CD4-positive, alpha-beta T cell treated with Interleukin-2 at 100 ng/mL for 4 hours (primary cell): ENCODE measurements around the gene PSME2.
"Not testable (repeated sequence)": the region's sequence is repeated elsewhere in the genome, so short reads cannot be mapped to it uniquely, and the experiment has no call there.

Experiments
- DNase-seq: peaks from one replicate; pipeline ENCODE4 v3.0.0-alpha.2; 2020; ENCODE audit warnings: low spot score

Gene PSME2

DNA sequence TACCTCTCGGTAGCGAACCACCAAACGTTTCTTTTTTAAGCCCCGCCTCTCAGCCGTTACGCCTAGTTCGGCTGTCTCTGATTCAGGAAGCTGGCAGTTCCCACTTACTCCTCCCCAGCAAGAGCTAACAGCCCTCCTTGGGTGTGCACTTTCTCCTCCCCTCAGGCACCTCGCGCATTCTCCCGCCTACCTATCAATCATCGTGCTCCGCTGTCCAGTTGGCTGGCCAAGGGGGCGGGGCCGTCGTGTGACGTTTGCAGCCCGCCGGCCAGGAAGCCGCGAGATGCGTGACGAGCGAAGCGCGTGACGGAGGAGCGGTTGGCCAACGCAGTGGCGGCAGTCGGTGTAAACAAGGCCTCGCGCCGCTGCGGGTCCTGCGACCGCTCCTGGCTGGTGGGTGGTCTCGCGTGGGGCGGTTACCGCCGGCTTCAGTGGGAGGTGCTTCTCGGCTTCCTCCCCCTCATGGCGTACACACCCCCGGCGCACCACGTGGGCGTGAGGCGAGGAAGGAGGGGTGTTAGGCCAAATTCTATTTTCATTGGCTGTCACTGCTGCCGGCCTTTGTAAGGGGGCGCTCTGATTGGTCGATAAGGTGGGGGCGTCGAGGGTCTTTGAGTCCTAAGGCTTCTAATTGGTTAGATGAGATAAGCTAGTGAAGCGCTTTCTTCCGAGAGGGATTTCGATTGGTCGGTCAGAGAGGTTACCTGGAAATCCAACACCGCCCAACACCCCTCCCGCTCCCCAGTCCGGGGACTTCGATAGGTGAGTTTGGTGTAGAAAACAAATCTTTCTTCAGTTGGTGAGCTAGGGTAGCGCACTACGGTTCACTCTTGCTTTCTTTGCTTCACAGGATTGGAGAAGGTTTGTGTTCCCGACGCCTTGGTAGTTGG, 31.6 kb downstream of the PSME2 start, which contains the start of the genes DCAF11 and NRL:
Gene DCAF11, plus strand, starts transcription at position 246 of the 890 bp plus-strand sequence. CDS start 818 bp downstream, outside the sequence.
Gene NRL, minus strand, starts transcription at position 418 of the 890 bp plus-strand sequence. CDS start 32,101 bp downstream, outside the sequence.
- DNase-seq: peak; percentile 100

DNA sequence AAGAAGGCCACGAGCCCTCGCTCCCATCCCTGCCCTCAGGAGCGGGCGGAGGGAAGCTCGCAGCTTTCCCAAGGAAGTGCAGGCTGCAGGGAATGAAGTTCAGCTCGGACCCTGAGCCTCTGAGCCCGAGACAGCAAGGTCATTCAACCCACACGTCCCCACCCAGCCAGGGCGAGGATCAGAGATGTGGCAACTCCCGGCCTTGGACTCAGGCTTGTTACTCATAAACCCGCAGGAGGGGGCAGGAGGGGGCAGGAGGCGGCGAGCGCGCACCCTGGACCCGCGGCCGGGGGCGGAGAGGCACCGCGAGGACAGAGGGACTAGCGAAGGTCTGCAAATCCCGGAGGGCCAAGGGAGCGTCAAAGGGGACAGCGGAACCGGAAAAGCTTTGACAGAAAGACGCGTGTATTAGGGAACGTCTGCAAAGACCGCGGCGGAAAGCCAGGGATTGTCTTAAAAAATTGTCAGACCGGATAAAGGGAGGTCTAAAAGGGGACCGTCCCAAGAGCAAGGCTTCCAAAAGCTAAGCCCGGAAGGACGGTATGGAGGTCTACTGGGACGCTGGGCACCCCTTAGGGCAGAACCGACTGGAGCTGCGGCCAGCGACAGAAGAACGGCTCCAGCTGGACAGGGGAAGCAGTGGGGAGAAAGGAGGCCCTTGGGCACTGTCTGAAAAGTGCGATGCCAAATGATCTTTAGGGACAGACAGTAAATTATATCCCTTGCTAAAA, 32.4 kb downstream of the PSME2 start:
- DNase-seq: peak; percentile 80

DNA sequence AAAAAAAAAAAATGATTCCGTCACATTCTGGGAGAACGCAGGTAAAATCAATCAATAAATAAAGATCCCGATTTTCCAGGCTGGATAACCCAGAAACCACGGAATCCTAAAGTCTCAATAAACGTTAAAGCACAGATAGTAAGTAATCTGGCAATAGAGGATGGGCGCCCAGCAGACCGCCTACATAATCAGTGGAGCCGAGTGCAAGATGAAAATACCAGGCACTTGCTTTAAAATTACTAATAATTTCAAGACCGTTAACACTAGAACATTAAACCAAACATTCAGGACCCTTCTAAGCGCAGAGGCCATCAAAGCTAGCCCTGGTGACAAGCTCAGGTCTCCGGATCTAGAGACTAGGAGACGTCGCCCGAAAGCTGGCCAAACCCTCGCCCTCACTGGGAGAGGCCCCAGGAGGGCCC, 33.0 kb downstream of the PSME2 start:
- DNase-seq: no peak

DNA sequence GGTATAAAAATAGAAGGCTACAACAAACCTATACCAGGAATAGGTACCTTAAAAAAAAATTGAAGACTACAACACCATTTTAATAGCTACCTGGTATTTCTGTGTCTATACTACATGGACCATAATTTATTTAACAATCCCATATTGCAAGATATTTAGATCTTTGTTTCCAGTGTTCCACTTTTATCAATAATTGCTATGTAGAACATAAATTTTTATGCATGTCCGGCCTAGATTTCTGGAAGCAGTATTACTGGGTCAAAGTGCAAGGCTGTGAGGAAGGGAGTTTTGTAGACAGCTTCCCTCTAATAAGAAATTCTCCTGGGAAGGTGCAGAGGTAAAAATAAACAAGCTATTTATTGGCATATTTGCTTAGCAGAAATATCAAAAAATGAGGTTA, 35.9 kb downstream of the PSME2 start:
- DNase-seq: no peak

DNA sequence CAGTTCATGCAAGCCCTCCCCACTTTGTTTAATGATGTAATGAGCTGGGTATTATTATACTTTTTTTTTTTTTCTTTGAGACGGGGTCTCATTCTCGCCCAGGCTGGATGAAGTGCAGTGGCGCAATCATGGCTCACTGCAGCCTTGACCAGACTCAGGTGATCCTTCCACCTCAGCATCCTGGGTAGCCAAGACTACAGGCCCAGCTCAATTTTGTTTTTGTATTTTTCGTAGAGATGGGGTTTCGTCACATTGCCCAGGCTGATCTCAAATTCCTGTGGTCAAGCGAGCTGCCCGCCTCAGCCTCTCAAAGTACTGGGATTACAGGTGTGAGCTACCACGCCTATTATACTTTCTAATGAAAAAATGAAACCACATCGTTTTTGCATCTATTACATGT, 36.4 kb downstream of the PSME2 start:
- no peak for DNase-seq

DNA sequence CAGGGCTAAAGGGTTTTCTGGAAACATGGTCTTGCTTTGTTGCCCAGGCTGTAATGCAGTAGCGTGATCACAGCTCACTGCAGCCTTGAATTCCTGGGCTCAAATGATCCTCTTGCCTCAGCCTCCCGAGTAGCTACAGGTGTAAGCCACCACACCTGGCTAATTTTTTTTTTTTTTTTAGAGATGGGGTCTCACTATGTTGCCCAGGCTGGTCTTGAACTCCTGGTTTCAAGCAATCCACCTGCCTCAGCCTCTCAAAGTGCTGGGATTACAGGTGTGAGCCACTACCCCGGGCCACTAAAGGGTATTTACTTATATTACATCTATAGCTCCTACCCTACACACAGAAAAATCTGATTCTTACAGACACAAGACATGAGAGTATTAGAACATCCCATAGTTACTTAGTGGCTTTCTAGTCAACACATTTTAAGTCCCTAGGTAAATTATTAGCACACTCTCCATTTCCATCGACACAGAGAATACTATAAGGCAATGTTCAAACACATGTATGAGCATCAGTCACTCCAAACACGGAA, 38.0 kb downstream of the PSME2 start:
- DNase-seq: no peak

DNA sequence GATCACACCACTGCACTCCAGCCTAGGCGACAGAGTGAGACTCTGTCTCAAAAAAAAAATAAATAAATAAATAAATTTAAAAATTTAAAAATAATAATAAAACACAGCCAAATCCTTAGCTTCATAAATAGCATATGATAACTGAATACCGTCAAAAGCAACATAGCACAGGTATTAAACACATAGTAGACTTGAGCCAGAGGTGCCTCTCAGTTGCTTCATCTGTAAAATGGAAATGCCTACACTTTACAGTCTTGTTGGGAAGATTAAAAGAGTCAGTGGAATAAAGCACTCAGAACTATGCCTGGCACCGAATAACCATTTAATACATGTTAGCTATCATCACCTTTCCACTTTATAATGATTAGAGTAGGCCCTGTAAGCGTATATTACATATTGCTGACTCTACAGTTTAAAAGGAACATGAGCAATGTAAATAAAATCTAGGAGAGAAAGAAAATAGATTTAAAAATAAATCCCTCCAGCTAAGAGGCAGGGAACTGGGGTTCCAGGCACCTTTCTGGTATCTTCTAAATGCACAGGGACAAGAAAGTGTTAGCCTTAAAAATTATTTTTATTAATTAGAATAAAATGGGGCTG, 39.6 kb downstream of the PSME2 start:
- DNase-seq: no peak

DNA sequence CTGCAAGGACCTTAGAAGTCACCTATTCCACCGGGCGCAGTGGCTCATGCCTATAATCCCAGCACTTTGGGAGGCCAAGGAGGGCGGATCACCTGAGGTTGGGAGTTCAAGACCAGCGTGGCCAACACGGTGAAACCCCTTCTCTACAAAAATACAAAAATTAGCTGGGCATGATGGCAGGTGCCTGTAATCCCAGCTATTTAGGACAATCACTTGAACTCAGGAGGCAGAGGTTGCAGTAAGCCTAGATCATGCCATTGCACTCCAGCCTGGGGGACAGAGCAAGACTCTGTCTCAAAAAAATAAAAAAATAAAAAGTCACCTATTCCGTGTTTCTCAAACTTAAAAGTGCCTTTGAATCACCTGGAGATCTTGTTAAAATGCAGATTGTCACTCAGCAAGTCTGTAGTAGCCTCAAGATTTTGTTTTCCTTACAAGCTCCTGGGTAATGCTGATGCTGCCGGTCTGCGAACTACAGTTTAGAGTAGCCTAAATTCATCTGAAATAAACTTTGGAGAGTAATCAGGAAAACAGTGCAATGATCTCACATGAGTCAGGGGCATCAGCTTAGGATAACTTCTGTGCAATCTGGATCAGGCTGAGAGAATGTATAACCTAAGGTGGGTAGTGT, 40.7 kb downstream of the PSME2 start:
- DNase-seq: not testable (repeated sequence)

DNA sequence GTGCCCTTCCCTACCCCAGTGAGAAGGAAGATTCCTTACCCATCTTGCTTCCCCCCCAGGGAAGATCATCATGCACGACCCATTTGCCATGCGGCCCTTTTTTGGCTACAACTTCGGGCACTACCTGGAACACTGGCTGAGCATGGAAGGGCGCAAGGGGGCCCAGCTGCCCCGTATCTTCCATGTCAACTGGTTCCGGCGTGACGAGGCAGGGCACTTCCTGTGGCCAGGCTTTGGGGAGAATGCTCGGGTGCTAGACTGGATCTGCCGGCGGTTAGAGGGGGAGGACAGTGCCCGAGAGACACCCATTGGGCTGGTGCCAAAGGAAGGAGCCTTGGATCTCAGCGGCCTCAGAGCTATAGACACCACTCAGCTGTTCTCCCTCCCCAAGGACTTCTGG, 43.0 kb downstream of the PSME2 start:
- no peak for DNase-seq

DNA sequence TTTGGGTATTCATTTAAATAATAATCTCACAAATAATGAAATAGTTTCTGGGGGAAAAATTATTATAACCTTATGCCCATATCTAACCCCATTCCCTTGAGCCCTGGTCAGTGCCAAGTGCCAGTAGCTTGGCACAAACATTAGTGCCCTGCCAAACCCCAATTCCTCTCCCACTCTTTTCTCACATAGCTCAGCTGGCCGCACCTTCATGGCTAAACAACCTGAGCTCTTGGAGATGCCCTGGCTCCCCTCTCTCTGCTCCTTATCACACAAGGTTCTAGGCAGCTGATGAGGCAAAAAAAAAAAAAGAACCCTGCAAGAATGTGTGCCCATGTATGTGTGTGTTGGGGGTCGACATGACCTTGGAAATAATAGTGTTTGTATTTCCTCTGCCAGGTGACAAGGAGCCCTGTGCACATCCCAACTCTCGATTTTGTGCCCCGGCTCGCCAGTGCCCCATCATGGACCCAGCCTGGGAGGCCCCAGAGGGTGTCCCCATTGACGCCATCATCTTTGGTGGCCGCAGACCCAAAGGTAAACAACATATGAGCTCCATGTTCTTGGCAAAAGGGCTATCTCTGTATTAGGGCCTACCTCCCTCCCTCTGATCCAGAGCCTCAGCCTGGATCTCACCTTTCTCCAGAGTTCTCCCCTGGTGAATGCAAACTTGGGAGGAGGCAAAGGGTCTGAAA, 43.9 kb downstream of the PSME2 start:
- no peak for DNase-seq

DNA sequence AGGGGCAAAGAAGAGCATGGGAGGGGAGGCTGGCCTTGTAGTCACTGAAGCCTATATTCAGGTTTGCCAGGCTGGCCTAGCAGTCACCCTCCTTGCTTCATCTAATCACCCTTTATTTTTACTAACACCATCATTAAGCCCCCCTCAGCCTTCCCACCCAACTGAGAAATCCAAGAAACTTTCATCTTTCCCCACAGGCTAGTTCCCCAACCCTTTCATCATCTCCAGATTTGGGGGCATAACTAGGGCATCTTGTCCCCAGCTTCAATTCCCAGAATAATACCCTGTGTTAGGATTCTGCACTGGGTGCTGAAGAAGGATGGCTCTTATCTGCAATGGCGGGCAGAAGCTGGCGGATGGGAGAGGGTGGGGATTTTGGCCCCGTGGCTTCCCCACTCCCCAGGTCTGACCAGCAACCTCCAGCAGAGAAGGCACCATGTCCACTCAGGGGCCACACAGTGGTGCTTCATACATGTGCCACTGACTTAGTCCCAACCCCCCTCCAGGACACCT, 45.4 kb downstream of the PSME2 start:
- DNase-seq: no peak

DNA sequence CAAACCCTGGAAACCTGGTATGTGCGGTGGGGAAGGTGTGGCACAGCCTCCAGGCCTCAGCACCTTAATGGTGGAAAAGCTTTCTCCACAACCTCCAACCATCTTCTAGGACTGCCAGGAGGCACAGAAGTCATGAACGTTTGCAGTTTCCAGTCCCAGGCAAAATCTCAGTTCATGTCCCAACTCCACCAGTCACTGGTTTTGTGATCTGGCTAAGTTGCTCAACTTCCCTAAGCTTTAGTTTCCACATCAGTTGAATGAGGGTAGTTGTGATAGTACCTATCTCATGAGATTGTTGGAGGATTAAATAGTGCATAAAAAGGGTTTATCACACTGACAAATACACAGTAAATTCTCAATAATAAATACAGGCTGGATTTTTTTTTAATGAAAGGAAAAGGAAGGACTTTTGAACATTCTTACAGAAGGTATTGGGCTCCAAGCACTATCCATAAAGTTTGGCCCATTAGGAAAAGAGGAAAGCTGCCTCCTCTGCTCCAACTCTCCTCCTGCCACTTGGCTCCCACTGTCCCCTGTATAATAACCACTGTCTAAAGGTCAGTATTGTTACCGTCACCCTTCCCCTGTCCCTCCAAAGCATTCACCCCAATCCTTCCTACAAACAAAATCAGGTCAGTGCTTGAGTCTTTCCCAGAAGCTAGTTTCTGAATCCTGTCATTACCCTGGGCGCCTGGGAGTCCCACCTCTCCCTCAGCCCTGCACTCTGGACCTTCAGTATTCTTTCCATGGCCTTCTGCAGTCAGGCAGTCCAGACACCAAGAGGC, 46.0 kb downstream of the PSME2 start:
- DNase-seq: no peak

DNA sequence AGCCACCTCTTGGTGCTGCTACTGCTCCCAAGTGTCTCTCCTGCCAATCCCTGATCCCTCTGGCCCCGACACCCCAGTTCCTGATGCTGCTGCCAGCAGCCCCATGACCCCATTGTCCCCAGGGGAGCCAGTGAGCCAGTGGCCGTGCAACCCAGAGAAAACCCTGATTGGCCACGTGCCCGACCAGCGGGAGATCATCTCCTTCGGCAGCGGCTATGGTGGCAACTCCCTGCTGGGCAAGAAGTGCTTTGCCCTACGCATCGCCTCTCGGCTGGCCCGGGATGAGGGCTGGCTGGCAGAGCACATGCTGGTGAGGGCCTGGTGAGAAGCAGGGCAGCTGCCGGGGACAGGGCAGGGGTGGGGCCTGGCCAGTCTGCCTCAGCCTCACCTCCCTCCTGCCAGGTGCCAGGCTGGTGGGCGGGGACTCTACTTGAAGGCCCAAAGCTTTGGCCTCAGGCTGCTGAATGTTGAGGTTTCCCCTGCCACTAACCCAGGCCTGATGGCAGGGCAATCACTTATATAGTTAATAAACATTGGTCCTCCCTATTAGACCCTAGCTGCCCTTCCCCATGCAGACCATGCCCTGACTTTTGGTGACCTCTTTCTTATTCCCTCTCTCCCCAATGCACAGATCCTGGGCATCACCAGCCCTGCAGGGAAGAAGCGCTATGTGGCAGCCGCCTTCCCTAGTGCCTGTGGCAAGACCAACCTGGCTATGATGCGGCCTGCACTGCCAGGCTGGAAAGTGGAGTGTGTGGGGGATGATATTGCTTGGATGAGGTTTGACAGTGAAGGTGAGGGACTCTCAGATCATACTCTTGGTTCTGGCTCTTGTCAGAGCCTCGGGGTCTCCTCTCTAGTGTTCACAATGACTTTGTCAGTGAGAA, 47.2 kb downstream of the PSME2 start:
- no peak for DNase-seq

DNA sequence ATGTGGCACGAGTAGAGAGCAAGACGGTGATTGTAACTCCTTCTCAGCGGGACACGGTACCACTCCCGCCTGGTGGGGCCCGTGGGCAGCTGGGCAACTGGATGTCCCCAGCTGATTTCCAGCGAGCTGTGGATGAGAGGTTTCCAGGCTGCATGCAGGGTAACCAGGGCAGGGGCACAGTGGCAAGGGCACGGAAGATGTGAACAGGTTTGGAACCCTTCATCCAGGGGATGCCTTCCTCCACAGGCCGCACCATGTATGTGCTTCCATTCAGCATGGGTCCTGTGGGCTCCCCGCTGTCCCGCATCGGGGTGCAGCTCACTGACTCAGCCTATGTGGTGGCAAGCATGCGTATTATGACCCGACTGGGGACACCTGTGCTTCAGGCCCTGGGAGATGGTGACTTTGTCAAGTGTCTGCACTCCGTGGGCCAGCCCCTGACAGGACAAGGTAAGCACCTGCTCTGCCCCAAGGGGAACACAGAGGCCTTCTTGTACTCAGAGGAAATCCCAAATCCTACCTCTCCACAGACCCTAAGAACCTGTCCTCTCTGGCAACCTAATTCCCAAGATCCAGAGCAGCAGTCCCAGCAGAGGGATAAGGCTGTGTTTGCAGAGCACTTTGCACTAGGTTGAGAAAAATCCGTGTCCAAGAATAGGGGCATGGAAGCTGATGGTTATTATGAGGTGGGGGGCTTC, 48.0 kb downstream of the PSME2 start:
- no peak for DNase-seq

DNA sequence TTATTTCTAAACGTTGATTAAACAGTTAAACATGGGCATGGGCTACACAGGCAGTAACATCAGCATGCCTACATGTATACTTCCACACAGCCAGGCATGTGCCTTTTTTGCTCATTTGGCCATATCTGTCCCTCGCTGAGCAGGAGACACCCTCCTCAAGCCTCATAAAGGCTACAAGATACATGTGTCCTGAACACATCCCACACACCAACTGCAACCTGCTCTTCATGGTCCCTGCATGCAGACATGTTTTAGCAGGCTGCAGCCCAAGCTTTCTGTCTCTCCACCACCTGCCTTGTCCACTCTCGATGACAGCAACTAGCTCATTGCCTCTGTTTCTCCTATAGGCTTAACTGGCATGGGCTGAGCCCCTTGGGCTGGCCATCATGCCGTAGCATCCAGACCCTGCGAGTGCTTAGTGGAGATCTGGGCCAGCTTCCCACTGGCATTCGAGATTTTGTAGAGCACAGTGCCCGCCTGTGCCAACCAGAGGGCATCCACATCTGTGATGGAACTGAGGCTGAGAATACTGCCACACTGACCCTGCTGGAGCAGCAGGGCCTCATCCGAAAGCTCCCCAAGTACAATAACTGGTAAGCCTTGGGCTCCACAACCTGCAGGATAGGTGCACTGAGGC, 49.7 kb downstream of the PSME2 start:
- no peak for DNase-seq

DNA sequence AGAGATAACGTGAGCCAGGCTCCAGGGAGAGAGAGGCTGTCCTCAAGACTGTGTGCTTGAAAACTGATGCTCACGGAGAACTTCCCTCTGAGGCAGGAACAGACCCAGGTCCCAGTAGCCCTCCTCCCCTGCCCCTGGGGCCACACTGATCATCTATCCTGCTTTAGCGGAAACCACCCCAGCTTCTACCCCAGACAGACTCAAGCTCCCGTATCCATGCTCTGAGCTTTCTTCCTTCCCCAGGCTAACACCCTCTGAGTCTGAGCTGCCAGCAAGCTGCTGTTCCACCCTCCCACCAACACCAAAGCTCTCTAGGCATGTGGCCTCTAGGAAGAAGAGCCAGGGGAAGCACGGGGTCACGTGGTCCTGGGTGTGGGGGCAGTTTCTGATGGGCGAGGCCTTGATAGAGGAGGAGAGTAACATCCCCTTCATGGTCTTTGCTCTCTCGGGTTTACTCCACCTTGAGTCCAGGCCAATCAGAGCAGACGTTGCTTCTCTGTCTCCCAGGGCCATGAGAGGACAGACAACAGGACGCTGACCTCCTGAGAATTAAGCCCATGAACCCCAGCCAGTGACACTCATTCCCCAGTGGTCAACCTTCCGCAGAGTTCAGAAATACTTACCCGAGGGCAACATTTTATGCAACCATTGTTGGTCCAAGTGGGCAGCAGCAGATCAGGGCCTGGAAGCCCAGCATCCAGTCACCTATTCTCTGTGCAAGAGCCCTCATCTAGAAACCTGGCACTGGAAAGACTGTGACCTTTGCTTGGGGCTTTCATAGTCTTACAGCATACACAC, 50.9 kb downstream of the PSME2 start:
- DNase-seq: peak; percentile 17

DNA sequence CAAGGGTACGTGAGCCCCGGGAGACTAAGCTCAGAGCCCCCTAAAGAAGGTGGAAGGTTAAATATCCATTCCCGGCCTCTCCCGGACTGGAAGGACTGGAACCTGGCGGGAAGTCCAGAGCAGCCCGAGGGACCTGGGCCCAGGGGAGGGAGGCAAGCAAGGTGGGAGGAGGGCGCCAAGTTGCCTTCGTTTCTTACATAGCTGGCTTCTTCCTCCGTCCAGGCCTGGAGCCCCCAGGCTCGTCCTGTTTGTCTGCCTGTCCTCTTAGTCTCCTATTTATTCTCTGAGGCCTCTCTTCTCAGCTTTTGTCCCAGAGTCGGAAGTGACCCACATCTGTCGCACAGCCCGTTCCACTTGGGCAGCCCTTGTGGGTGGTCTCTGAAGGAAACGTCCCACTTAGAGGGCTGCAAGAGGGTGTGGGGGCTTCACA, 51.6 kb downstream of the PSME2 start:
- no peak for DNase-seq
